ENCODE results near the gene BMP8B.

The BMP8B gene

DNA sequence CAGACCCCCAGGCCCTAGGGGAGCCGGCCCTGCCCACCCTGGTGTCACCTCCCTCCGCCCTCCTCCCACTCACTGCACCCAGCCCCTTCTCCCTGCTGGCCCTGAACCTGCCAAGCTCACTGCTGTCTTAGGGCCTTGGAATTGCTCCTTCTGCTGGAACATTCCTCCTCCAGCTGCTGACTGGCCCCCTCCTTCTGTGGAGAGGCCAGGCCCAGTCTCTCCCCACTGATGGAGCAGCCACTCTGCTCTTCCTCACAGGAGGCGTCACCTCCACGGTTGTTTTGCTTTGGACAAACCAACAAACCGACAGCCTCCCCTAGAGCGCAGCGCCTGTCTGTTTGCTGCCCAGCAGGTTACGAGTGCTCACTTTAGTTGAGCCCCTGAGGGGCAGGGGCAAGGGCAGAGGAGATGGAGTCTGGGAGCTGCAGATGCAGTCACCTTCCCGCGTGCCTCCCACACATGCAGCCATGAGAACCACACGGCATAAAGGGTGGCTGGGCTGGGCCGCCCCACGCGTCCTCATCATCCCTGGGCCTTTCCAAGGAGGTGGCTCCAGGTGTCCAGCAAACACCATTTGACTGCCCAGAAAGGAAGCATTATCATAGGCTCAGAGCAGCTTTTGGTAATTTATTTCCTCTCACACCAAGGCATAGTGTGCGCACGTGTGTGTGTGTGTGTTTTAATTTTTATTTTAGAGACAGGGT lies 27.0 kb downstream of the BMP8B start:
- no peak for DNase-seq (ENCODE audit: low read depth)
- TF ChIP-seq, protein P1, sequence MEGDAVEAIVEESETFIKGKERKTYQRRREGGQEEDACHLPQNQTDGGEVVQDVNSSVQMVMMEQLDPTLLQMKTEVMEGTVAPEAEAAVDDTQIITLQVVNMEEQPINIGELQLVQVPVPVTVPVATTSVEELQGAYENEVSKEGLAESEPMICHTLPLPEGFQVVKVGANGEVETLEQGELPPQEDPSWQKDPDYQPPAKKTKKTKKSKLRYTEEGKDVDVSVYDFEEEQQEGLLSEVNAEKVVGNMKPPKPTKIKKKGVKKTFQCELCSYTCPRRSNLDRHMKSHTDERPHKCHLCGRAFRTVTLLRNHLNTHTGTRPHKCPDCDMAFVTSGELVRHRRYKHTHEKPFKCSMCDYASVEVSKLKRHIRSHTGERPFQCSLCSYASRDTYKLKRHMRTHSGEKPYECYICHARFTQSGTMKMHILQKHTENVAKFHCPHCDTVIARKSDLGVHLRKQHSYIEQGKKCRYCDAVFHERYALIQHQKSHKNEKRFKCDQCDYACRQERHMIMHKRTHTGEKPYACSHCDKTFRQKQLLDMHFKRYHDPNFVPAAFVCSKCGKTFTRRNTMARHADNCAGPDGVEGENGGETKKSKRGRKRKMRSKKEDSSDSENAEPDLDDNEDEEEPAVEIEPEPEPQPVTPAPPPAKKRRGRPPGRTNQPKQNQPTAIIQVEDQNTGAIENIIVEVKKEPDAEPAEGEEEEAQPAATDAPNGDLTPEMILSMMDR (IDR thresholded peaks at IDR 0.05; ENCODE audit: control insufficient read depth, extremely low read depth, insufficient read depth), result no peak

DNA sequence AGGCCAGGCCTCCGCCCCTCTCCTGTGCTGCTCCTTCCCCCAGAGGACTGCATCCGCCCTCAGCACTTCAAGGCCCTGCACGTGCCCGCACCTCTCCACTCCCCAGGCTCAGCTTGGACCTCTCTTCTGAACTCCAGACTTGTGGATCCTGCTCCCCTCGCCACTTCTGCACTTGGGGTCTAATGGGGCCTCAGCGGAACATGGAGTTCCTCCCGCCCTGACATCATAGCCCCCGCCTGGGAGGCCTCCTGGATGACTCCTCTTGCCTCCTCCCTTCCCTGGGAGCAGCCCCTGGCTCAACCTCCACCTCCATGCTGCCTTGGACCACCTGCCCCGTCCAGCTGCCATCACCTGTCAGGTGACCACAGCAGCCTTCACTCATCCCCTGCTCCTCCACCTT lies 27.6 kb downstream of the BMP8B start:
- TF ChIP-seq, protein P1 (IDR thresholded peaks at IDR 0.05; ENCODE audit: control insufficient read depth, extremely low read depth, insufficient read depth), result no peak
- H3K4me3 ChIP-seq (ENCODE audit: low read depth, low read length), result no peak overlapping the region
- no peak for DNase-seq (ENCODE audit: low read depth)

More for the DNA sequence above, 27.0 kb downstream of the BMP8B start:
- H3K4me3 ChIP-seq (ENCODE audit: low read depth, low read length), result no peak overlapping the region

DNA sequence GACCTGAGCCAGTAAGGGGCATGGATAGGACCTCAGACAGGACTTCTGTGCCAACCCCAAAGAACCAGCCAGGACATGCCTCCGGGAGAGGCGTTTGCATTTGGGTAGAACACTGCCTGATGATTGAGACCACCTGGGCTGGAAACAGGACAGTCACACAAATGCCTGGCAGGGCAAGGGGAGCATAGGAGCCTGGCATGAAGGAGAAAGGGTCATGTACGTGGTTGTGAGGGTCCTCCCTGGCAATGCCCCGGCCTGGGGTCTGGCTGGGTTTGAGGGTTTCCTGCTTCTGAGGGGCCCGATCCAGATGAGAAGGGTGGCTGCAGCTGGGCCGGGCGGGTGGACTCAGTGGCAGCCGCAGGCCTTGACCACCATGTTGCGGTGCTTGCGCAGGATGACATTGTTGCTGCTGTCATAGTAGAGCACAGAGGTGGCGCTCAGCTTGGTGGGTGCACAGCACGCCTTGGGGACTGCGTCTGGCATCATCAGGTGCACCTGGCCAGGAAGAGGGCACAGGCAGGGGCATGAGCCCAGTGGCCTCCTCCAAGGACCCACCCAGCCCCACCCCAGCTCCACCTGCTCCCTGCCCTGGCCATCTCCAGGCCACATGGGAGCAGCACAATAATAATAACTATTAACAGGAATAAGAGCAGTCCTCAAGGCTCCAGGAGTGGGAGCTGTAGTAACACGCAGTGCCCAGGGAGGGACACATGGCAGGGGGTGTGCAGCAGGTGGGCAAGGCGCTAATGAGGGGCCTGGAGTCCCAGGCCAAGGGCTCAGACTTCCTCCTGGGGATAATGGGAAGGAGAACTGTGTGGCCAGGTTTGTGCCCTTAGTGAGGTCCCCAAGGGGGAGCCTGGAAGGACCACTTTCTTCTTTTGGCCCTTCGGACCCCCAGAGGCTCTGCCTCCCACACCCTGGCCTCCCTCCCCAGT lies 28.3 kb downstream of the BMP8B start:
- no peak for DNase-seq (ENCODE audit: low read depth)
- TF ChIP-seq, protein P1 (IDR thresholded peaks at IDR 0.05; ENCODE audit: control insufficient read depth, extremely low read depth, insufficient read depth), result no peak

DNA sequence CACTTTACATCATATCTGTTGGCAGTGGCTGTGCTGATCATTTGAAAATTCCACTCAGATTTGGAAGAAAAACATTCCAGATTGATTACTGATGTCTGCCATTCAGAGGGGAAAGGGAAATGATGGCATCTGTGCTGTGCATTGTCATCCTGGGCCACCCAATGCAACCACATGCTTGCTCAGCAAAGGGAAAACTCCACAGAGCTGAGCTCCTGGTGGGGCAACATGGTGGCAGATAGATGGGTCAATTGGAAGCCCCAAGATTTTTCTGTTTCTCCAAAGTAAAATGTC lies 29.3 kb downstream of the BMP8B start:
- H3K4me3 ChIP-seq (ENCODE audit: low read depth, low read length), result no peak overlapping the region
- no peak for DNase-seq (ENCODE audit: low read depth)
- TF ChIP-seq, protein P1 (IDR thresholded peaks at IDR 0.05; ENCODE audit: control insufficient read depth, extremely low read depth, insufficient read depth), result no peak

More for the DNA sequence above, 28.3 kb downstream of the BMP8B start:
- H3K4me3 ChIP-seq (ENCODE audit: low read depth, low read length), result no peak overlapping the region

DNA sequence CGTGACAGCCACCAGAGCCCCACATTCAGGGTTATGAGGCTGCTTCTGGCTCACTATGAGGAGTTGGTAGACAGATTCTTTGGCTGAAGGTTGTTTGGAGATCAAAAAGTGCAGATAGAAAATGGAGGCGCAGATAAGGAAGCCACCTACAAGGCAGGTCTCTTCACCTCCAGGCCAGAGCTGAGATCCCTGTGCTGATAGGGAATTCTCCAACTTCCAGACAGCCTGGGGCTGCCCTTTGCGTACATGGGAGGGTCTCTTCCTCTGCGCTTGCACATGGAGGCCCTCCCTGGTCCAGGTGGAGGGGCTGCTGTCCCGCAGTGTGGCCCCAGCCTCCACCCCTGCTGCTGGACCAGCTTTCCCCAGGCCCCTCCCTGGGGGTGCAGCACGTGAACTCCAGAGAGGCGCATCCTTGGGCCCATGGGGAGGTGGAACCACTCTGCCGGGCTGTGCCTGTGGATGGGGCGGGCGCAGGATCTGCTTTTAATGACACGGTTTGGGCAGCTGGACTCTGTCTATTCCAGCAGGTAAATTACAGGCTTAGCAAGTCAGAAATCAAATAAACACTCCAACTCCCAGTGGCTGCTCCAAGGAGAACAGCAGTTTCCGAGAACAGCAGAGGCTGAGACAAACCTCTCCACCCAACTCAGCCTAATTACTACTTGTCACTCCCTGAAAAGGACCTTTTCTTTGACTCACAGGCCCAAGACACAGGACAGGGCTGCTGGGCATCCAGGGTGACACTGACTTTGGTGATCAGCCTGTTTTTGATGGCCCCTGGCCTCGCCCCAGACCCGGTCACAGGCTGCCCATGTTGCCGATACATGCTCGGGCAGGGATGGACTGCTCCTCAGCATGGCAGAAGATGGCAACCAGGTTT lies 29.9 kb downstream of the BMP8B start:
- DNase-seq (ENCODE audit: low read depth), result no peak
- TF ChIP-seq, protein P1 (IDR thresholded peaks at IDR 0.05; ENCODE audit: control insufficient read depth, extremely low read depth, insufficient read depth), result no peak
- H3K4me3 ChIP-seq (ENCODE audit: low read depth, low read length), result no peak overlapping the region

DNA sequence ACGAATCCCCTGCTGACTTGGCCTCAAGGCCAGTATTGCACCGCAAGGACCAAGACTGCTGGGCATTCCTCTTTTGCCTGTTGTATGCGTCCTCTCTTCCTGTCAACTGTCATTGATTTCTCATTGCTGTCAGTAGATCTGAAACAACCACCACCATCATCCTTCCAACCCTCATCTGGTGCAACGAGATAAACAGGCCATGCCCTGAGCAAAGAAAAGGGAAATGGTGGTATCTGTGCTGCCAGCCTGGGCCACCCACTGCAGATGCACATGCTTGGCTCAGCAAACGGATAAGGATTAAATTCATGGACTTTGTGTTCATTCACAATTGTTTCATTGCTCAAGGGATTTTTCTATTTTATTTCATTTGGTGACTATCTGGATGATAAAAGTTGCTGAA lies 31.2 kb downstream of the BMP8B start:
- no peak for DNase-seq (ENCODE audit: low read depth)
- TF ChIP-seq, protein P1 (IDR thresholded peaks at IDR 0.05; ENCODE audit: control insufficient read depth, extremely low read depth, insufficient read depth), result no peak
- no peak overlapping the region for H3K4me3 ChIP-seq (ENCODE audit: low read depth, low read length)
